ENCODE measurements around the gene NEURL2. TPM values are rescaled to one million over a fixed set of nuclear protein-coding genes. Genes with fewer than 3 reads are reported as not detected.
"Not testable (repeated sequence)": the region's sequence is repeated elsewhere in the genome, so short reads cannot be mapped to it uniquely, and the experiment has no call there.

The NEURL2 gene
- total RNA-seq, 1 donor from 2014 or later: 3.3 TPM

DNA sequence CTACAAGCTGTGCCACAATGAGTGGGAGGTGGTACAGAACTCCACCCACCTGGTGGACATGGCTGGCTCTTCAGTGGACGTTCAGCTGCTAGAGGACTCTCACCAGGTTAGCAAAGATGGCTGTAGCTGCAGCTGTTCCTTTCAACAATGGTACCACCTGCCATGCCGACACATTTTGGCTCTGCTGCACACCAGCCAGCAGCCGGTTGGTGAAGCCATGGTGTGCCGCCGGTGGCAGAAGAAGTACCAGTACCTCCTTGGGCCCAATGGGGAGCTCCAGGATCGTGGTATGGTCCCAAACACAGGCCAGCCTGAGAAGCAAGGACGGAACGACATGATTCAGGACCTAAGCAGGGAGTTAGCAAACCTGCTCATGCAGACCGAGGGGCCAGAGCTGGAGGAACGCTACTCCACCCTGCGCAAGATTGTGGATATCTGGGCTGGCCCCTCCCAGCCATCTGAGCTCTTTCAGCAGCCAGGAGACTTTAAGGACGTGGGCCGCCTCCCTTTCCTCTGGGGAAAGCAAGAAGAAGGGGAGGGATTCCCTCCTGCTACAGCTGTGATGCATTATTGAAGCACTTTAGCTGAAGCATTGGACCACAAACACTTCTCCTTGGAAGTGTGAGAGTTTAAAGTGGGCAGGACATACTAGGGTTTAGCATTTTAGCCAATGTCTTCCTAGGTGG lies 12.8 kb downstream of the NEURL2 start:
- FAIRE-seq (no peak), DNase-seq (ENCODE audit: low spot score in 2 of 2) (no peak)

DNA sequence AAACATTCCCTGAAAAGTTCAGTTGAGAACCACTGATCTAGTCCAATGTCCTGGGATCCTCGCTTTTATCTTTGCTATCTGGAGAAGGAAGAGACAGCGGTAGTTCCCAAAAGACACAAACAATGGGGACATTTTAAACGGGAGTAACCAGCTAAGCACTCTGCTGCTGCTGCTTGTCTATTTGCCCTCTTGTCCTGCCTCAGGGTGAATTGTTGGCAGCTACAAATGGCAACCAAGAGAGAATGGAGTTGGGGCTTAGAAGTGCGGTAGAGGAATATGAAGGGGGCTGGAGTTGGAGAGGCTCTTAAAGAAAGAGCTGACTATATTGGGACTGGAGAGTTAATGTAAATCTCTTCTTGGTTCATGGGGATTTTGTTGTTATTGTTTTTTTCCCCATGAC lies 16.4 kb downstream of the NEURL2 start:
- DNase-seq (ENCODE audit: low spot score in 2 of 2) (no peak), FAIRE-seq (no peak)

DNA sequence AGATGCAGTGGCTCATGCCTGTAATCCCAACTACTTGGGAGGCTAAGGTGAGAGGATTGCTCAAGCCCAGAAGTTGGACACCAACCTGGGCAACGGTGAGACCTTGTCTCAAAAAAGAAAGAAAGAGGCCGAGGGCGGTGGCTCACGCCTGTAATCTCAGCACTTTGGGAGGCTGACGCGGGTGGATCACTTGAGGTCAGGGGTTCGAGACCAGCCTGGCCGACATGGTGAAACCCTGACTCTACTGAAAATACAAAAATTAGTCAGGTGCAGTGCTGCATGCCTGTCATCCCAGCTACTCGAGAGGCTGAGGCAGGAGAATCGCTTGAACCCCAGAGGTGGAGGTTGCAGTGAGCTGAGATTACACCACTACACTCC lies 16.9 kb downstream of the NEURL2 start:
- DNase-seq (ENCODE audit: low spot score in 2 of 2); FAIRE-seq: not testable (repeated sequence)

DNA sequence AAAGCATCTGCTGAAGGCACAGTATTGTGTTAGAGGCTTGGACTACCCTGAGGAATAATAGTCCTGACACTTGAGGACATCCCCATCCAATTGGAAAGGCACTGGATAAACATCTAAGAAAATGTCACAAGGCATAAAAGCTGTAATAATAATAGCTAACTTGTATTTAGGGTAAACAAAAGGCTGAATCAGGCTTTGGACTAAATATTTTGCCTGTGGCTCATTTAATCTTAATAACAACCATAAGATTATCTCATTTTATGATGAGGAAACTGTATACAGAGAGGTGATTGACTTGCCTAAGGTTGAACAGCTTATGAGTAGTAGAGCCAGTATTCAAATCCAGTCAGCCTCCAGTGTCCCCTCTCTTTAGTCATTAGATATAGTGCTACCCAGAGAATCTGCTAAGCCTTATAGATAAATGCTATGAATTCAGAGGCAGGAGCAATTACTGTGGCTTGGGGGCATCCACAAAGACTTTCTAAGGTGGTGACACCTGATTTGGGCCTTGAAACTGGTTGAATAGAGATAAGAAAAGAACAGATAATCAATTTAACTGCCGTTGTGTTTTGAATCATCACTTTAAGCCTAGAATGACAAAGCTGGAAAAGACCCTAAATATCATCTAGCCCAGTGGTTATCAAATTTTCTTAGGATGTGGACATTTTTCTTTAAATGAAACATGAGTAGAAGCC lies 17.5 kb downstream of the NEURL2 start:
- FAIRE-seq (no peak), DNase-seq (ENCODE audit: low spot score in 2 of 2) (no peak)

DNA sequence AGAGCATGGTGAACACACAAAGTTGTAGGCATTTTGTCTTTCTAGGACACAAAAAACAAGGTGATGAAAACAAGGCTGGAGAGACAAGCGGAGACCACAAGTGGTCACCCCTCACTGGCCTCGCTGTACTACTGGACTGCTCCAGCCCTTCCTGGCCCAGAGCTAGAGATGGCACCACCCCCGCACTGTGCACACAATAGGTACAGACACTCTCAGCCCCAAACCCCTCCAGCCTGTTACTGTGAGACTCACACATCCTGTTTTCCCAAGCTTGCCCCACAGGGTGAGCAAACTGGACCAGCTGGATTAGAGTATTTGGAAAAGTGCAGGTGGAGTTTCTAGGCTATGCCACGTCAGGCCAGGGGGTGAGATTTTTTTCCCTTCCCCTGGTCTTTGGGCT lies 18.4 kb downstream of the NEURL2 start:
- FAIRE-seq (no peak), DNase-seq (ENCODE audit: low spot score in 2 of 2) (no peak)

DNA sequence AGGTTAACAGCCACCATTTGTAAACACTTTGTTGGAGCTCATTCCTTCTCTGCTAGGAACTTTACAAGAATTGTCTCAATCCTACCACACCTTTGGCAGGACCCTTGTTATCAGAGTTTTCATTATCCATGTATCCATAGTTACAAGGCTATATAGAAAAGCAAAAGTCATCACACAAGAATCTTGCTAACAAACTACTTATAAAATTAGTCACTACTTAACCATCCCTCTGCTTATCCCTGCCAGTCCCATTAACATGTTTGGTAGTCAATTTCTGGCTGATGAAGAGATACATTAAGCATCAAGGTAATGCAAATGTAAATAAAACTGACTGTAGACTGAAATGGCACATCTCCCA lies 23.2 kb downstream of the NEURL2 start:
- no peak for FAIRE-seq
- no peak for DNase-seq (ENCODE audit: low spot score in 2 of 2)

DNA sequence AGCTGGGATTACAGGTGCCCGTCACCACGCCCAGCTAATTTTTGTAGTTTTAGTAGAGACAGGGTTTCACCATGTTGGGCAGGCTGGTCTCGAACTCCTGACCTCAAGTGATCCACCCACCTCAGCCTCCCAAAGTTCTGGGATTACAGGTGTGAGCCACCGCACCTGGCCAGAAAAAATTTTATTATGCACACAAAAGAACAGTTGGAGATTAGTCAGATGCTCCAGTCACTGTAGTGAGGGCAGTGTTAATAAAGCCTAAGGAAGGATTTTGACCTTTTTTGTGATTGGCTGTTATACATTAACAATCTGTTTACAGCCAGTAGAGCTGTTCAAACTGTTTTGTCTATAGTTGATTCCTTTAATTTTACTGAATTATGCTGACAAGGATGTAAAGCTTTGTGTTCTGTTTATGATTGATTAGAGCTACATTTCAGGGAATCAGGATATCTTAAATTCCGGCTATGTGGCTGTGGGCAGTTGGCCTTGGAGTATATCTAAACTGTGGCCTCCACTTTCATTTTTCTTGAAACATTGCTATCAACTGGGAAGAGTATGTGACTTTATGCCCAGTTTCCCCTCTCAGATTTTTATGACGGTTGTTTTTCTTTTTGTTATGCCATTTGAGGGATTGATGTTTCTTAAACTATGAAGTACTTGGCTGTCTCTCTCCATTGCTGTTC lies 23.7 kb downstream of the NEURL2 start:
- DNase-seq (ENCODE audit: low spot score in 2 of 2) (no peak), FAIRE-seq (no peak)

DNA sequence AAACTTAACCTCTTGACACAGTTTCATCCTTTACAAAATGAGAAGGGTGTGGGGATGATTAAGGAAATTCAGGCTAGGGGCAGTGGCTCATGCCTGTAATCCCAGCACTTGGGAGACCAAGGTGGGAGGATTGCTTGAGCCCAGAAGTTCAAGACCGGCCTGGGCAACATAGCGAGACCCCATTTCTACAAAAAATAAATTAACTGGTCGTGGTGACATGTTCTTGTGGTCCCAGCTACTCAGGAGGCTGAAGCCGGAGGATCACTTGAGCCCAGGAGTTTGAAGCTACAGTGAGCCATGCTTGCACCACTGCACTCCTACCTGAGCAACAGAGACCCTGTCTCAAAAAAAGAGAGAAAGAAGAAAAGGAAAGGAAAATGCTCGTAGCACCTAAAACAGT lies 24.6 kb downstream of the NEURL2 start:
- FAIRE-seq (no peak), DNase-seq (ENCODE audit: low spot score in 2 of 2) (no peak)

DNA sequence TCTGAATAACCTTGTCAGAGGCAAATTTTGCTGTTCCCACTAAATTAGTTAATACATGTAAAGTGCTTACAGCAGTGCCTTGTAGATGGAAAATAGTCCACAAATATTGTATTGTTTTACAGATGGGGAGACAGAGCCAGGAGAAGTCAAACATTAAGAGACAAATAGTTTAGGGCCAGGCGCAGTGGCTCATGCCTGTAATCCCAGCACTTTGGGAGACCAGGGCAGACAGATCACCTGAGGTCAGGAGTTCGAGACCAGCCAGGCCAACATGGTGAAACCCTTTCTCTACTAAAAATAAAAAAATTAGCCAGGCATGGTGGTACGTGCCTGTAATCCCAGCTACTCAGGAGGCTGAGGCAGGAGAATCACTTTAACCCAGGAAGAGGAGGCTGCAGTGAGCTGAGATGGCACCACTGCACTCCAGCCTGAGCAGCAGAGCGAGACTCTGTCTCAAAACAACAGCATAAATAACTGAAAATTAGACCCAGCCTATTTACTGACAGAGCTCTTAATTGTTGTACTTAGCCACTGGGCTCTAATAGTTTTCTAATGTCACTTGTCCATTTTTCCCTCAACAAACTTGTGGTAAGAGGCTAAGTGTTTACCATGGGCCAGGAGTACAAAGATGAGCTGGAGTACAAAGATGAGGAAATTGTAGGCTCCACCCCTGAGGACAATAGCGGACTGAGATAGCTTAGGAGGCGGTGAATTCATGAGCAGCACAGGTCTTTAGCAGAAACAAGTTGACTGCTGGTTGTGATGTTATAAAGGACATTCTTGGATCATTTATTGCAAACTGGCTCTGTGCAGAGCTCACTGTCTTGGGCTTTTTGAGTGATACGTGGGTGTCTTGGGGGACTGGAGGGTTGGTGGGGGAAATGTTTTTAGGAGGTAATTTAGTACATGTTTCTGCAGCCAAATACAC lies 27.2 kb downstream of the NEURL2 start:
- FAIRE-seq: no peak
- no peak for DNase-seq (ENCODE audit: low spot score in 2 of 2)

DNA sequence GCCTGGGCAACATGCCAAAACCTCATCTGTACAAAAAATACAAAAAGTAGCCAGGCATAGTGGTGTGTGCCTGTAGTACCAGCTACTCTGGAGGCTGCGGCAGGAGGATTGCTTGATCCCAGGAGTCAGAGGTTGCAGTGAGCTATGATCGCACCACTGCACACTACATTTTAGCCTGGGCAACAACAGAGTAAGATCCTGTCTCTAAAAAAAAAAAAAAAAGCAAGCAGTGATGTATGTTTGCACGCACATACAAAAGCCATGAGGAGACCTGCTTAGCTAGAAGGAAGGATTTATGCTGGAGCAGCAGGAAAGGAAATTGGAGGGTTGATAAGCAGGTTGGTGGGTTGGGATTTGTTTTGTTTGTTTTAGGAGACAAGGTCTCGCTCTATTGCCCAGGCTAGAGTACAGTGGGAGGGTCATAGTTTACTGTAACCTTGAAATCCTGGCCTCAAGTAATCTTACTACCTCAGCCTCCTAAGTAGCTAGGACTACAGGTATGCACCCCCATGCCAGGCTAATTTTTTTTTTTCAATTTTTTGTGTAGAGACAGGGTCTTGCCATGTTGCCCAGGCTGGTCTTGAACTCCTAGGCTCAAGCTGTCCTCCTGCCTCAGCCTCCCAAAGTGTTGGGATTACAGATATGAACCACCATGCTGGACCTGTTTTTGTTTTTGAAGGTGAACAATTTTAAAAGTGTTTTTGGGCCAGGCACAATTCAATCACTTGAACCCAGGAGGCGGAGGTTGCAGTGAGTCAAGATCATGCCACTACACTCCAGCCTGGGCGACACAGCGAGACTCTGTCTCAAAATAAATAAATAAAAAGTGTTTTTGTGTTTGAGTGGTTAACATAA lies 29.6 kb downstream of the NEURL2 start:
- FAIRE-seq (no peak), DNase-seq (ENCODE audit: low spot score in 2 of 2) (no peak)

DNA sequence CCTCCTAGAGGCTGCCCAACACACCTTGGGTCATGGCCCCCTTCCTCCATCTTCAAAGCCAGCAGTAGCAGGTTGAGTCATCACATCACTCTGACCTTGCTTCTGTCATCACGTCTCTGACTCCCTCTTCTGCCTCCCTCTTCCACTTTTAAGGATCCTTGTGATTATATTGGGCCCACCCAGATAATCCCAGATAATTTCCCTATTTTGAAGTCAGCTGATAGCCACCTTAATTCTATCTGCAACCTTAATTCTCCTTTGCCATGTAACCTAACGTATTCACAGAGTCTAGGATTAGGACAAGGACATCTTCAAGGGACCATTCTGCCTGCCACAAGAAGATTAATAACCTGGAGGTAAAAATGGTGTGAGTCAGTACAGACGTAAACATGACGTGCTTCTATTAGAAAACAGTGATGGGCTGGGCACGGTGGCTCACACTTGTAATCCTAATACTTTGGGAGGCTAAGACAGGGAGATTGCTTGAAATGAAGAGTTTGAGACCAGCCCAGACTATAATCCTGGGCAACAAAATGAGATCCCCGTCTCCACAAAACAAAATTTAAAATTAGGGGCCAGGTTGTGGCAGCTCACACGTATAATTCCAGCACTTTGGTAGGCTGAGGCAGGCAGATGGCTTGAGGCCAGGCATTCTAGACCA lies 30.3 kb downstream of the NEURL2 start:
- no peak for DNase-seq (ENCODE audit: low spot score in 2 of 2)
- no peak for FAIRE-seq

DNA sequence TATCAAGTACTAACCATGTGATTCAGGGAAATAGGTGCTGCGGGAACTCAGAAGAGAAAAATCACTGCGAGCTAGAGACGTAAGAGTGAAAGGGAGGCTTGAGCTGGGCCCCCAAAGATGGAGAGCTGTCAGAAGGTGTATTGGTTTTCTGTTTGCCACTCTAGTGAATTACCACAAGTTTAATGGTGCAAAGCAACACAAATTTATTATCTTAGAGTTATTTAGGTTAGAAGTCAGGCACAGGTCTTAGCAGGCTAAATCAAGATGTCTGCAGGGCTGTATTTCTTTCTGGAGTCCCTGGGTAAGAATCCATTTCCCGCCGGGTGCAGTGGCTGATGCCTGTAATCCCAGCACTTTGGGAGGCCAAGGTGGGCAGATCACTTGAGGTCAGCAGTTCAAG lies 31.1 kb downstream of the NEURL2 start:
- FAIRE-seq (no peak), DNase-seq (ENCODE audit: low spot score in 2 of 2) (no peak)

DNA sequence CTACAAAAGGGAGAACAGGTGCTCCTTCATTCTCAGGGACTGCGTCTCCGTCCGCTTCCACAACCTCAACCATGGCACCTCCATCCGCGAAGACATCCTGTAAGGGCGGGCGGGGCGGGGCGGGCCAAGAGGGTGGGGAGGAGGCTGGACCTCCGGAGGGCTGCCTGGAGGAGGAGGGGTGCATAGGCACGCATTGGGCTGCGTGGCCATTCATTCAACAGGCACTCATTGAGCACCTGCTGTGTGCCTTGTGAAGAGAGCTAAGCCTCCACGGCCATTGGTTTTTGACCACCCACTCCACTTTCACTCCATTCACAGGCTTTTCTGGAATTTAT lies 33.2 kb downstream of the NEURL2 start:
- FAIRE-seq (no peak), DNase-seq (ENCODE audit: low spot score in 2 of 2) (no peak)

DNA sequence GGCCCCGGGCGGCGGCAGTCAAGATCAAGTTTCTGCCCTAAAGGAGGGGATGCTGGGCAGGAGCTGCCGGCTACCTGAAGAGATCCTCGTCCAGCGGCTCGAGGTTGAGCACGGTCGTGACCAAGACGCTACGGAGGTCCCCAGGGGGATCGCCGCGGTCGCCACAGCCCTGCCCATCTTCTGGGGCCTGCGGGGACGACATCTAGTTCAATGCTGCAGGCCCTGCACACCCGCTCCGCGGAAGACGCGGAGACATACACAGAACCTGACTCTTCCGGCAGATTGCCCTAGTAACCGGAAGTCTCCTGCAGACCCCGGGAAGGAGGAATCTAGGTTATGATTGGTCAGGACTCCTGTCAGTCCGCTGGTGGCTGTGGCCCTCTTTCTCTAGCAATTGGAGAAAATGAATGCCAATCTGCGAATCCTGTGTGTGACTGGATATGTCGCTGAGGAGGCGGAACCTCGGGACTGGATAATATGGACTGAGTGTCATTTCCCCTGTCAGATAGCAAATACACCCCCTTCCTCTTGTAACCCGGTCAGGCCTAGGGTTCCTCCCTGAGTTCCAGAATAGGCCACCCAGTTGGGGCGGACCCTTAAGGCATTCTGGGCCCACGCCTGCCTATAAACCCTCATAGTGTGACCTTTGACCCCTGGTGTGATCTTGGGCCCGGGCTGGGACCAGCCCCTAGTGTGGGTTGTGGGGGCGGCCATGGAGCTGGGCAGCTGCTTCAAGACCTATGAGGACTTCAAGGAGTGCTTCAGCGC lies 33.7 kb downstream of the NEURL2 start, which contains the start of the genes ACOT8 and ZSWIM3:
Gene ACOT8, minus strand, starts transcription at position 279 of the 768 bp plus-strand sequence. Its CDS starts 77 bp downstream, at position 202.
Gene ZSWIM3, plus strand, starts transcription at position 501 of the 768 bp plus-strand sequence. Its CDS starts 212 bp downstream, at position 713.
- DNase-seq (ENCODE audit: low spot score in 2 of 2) (peak; percentile 86 to 97), FAIRE-seq (peak; percentile 54)

DNA sequence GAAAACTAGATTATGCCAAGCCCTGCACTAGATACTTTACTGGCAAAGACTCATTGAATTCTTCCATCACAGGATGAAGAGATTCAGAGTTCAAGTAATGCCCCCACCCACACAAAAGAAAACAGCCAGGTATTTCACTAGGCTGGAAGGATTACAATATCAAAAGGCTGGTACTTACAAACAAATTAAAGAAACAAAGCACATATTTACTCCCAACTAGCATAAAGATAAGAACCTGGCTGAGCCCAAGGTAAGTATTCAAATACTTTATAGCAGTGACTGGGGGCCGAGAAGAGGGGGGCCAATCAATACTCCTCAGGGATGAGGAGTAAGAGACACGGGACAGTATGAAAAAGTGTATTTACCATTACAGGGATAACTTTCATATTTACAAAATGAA lies 37.5 kb downstream of the NEURL2 start:
- no peak for DNase-seq (ENCODE audit: low spot score in 2 of 2)
- FAIRE-seq: no peak

DNA sequence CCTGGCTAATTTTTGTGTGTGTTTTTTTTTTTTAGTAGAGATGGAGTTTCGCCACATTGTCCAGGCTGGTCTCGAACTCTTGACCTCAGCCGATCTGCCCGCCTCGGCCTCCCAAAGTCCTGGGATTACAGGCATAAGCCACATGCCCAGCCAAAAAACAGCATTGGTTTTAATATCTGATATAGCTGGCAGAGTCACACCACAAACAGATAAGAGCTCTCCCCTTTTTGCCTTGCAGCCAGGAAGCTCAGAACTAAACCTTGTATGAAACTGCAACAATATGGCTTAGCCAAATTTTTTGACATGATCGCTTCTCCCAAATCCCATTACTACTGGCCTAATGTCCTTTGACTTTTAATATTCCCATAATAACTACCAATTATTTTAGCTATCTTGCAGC lies 38.7 kb downstream of the NEURL2 start:
- DNase-seq (ENCODE audit: low spot score in 2 of 2): no peak
- no peak for FAIRE-seq

DNA sequence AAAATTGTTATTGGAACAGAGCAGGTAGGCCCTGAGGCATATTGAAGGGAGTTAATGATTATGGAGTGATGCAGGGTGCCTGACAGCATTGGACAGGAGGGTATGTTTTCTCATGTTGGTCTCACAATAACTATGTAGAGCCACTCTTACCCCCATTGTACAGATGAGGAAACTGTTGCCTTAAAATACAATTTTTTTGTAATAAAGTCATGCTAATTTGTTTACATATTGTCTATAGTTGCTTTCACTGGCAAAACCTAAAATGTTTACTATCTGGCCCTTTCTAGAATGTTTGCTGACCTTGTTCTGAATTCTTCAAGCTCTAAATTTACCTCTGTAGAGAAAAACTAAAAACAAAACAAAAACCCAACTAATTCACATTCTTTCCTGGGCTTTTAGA lies 39.5 kb downstream of the NEURL2 start:
- FAIRE-seq (no peak), DNase-seq (ENCODE audit: low spot score in 2 of 2) (no peak)

DNA sequence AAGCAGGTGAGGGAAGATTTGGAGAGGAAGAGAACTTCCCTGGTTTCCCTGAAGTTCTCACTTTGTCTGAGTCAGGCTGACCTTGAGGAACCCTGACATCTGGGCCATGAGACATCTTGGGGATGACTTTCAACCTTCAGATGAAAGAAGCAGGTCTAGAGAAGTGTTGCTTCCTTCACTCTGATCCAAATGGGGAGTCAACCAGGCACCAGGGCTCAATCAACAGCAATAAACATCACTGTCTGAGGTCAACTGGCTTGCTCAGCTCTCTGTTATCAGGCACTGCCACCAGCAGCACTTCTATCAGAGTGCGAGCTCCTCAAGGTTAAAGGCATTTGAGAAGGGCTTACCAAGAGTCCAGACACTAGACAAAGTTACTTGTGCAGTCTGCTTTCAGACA lies 40.1 kb downstream of the NEURL2 start:
- no peak for DNase-seq (ENCODE audit: low spot score in 2 of 2)
- no peak for FAIRE-seq

All from frontal cortex (tissue), 4 donors.